Head of caudate nucleus (tissue), 42 donors: Measurements from ENCODE around the gene PITRM1.
"Not testable (repeated sequence)": the region's sequence is repeated elsewhere in the genome, so short reads cannot be mapped to it uniquely, and the experiment has no call there.

Experiments
- DNase-seq, 42 donors: peaks; one replicate each; pipeline versions ENCODE4 v3.0.0 to v3.0.0-alpha.2; 2020 to 2021; ENCODE audit warnings: mixed read lengths in 7 of 42
- intact Hi-C: fragments of 100-400 bp; cut with DNase I; formaldehyde crosslinking; loops from one replicate; pipeline ENCODE4 v1.15.0; 2022

The PITRM1 gene

GRCh38 chr10:3173171-3173878 lies 743 bp upstream of the PITRM1 start:
- intact Hi-C loops: no loop called here
- peak in 3 of 42 donors; percentile 36 to 55 (median 52) for DNase-seq

GRCh38 chr10:3172081-3172445 lies 519 bp downstream of the PITRM1 start:
- peak in 2 of 42 donors; percentile 15 to 35 for DNase-seq
- intact Hi-C loops: no loop called here

GRCh38 chr10:3171488-3171887 lies 1.1 kb downstream of the PITRM1 start:
- intact Hi-C loops, DNase-seq: not testable (repeated sequence)

- intact Hi-C loops: no loop called here
- DNase-seq: peak in 1 of 42 donors; percentile 9
Measured at GRCh38 chr10:3169673-3170072, 2.9 kb downstream of the PITRM1 start.

GRCh38 chr10:3169271-3169670 lies 3.3 kb downstream of the PITRM1 start:
- DNase-seq: peak in 16 of 42 donors; percentile 20 to 61 (median 36)
- intact Hi-C loops: no loop called here

- no peak for DNase-seq
Measured at GRCh38 chr10:3167611-3168330, 4.8 kb downstream of the PITRM1 start.

GRCh38 chr10:3166496-3167290 lies 5.9 kb downstream of the PITRM1 start:
- intact Hi-C loops: no loop called here
- no peak for DNase-seq

More at GRCh38 chr10:3167611-3168330, 4.8 kb downstream of the PITRM1 start:
- intact Hi-C loops: no loop called here

- intact Hi-C loops: no loop called here
- DNase-seq: no peak
Measured at GRCh38 chr10:3165196-3165595, 7.4 kb downstream of the PITRM1 start.

GRCh38 chr10:3163879-3164278 lies 8.7 kb downstream of the PITRM1 start:
- peak in 1 of 42 donors; percentile 37 for DNase-seq
- intact Hi-C loops: no loop called here

GRCh38 chr10:3162533-3162932 lies 10.0 kb downstream of the PITRM1 start:
- intact Hi-C loops: no loop called here
- peak in 1 of 42 donors; percentile 32 for DNase-seq

- intact Hi-C loops: no loop called here
- DNase-seq: peak in 1 of 42 donors; percentile 24
Measured at GRCh38 chr10:3159152-3159551, 13.4 kb downstream of the PITRM1 start.

- intact Hi-C loops: no loop called here
- DNase-seq: no peak
Measured at GRCh38 chr10:3154666-3155065, 17.9 kb downstream of the PITRM1 start.

- intact Hi-C loops: no loop called here
- DNase-seq: no peak
Measured at GRCh38 chr10:3152566-3152935, 20.0 kb downstream of the PITRM1 start.

- DNase-seq: no peak
- intact Hi-C loops: no loop called here
Measured at GRCh38 chr10:3151889-3152565, 20.6 kb downstream of the PITRM1 start.

- intact Hi-C loops: no loop called here
Measured at GRCh38 chr10:3150961-3151360, 21.6 kb downstream of the PITRM1 start.

GRCh38 chr10:3150366-3150765 lies 22.2 kb downstream of the PITRM1 start:
- intact Hi-C loops: no loop called here
- no peak for DNase-seq

More at GRCh38 chr10:3150961-3151360, 21.6 kb downstream of the PITRM1 start:
- no peak for DNase-seq

- no peak for DNase-seq
- intact Hi-C loops: no loop called here
Measured at GRCh38 chr10:3149918-3150317, 22.7 kb downstream of the PITRM1 start.

GRCh38 chr10:3148994-3149393 lies 23.6 kb downstream of the PITRM1 start:
- no peak for DNase-seq
- intact Hi-C loops: no loop called here

- no peak for DNase-seq
- intact Hi-C loops: no loop called here
Measured at GRCh38 chr10:3148041-3148440, 24.5 kb downstream of the PITRM1 start.
